ENCODE measurements around the gene KRT76. TPM values are rescaled to one million over a fixed set of nuclear protein-coding genes. Genes with fewer than 3 reads are reported as not detected.
A peak's percentile ranks its signal among the peaks of the same experiment; 100 is the strongest.

KRT76 gene
- polyA plus RNA-seq, 1 of the 3 experiments (the other 2 are of a cell fraction), result not detected

DNA sequence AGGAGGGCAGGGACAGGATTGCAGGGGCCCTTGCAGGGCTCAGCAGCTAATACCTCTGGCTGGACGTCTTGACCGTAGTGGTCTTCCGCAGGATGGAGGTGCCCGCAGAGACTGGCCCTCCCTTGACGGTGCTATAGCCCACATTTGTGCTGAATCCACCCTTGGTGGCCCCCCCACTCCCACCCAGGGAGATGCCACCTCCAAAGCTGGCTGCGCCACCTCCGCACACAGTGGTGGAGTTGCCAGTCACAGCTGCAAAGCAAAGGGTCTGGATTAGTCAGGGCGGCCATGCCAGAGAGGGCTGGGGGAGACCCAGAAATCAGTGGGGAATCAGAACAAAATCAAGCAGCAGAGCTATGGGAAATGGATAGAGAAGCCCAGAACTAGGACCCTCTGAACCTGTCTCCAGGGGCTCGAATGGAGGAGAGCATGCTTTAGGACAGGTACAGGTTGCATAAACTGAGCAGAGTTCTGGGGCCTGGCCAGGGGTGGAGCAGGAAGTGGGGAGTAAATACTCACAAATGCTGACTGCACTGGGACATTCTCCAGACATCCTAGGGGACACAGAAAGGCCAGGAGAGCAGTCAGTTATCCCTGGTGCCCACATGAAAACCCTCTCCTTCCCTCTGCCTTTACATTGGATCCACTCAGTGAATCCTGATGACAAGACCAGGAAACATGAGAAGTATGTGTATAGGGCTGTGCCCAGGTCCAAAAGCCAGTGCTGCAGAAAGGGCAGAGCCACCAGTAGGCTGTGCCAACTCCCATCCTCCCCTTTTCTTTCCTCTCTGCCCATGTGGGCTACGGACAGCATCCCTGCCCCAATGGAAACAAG lies 44.9 kb upstream of the KRT76 start:
- Histone ChIP-seq H2AFZ (ENCODE audit: low read depth) (no peak overlapping the region), H3K9me2 (no peaks in the 10 kb centered on the region), H3K36me3 (replicated peaks in 1 of 2; ENCODE audit: control insufficient read depth in 1 of 2, insufficient read depth in 2 of 2, low read length in 1 of 2) (no peaks in the 10 kb centered on the region), H3F3A (replicated peaks; ENCODE audit: insufficient read depth) (no peaks in the 10 kb centered on the region), H3K79me2 (ENCODE audit: insufficient read depth) (no peaks in the 10 kb centered on the region), H3K4me3 (ENCODE audit: low read depth in 2 of 2, low read length in 1 of 2) (no peak overlapping the region), H3K9ac (no peak overlapping the region), H3K4me1 (ENCODE audit: control insufficient read depth in 1 of 2, insufficient read depth in 2 of 2, low read depth in 1 of 2, low read length in 1 of 2) (no peaks in the 10 kb centered on the region), H3K9me3 (no peaks in the 10 kb centered on the region), H3K4me2 (peak overlapping the region; percentile 5; the same call in 1 of the 2 replicates), H3K27ac (ENCODE audit: low read depth in 2 of 2, low read length in 1 of 2) (no peak overlapping the region), H3K27me3 (ENCODE audit: insufficient read depth) (peaks cover 63% of the 10 kb centered on the region), H4K20me1 (ENCODE audit: insufficient read depth) (no peaks in the 10 kb centered on the region)
- CTCF ChIA-PET, result interaction anchor here (1.2 kb wide), 1 partner anchor 43 kb away, joined by 4 read pairs; no protein-coding TSS in a partner anchor
- TF ChIP-seq, protein P1, sequence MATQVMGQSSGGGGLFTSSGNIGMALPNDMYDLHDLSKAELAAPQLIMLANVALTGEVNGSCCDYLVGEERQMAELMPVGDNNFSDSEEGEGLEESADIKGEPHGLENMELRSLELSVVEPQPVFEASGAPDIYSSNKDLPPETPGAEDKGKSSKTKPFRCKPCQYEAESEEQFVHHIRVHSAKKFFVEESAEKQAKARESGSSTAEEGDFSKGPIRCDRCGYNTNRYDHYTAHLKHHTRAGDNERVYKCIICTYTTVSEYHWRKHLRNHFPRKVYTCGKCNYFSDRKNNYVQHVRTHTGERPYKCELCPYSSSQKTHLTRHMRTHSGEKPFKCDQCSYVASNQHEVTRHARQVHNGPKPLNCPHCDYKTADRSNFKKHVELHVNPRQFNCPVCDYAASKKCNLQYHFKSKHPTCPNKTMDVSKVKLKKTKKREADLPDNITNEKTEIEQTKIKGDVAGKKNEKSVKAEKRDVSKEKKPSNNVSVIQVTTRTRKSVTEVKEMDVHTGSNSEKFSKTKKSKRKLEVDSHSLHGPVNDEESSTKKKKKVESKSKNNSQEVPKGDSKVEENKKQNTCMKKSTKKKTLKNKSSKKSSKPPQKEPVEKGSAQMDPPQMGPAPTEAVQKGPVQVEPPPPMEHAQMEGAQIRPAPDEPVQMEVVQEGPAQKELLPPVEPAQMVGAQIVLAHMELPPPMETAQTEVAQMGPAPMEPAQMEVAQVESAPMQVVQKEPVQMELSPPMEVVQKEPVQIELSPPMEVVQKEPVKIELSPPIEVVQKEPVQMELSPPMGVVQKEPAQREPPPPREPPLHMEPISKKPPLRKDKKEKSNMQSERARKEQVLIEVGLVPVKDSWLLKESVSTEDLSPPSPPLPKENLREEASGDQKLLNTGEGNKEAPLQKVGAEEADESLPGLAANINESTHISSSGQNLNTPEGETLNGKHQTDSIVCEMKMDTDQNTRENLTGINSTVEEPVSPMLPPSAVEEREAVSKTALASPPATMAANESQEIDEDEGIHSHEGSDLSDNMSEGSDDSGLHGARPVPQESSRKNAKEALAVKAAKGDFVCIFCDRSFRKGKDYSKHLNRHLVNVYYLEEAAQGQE (IDR thresholded peaks at IDR 0.05; ENCODE audit: low read depth, low read length), result no peak
- TF ChIP-seq GATA2 (CRISPR knock-in tag; IDR thresholded peaks at IDR 0.05) (no peak), RAD21 (IDR thresholded peaks at IDR 0.05; ENCODE audit: low read length) (no peak), MXI1 (IDR thresholded peaks at IDR 0.05; ENCODE audit: low read depth, low read length) (no peak), SMC3 (IDR thresholded peaks at IDR 0.05; ENCODE audit: low read depth, low read length) (no peak), YY1 (IDR thresholded peaks at IDR 0.05; ENCODE audit: low read depth) (no peak), ELF1 (IDR thresholded peaks at IDR 0.05) (no peak), CHD2 (IDR thresholded peaks at IDR 0.05; ENCODE audit: low read length, partially characterized antibody) (no peak), RCOR1 (IDR thresholded peaks at IDR 0.05; ENCODE audit: low read length) (no peak), FOSL2 (IDR thresholded peaks at IDR 0.05; ENCODE audit: borderline replicate concordance, low read depth) (no peak), NRF1 (IDR thresholded peaks at IDR 0.05; ENCODE audit: low read depth, low read length) (no peak), POLR2AphosphoS5 (IDR thresholded peaks at IDR 0.05; ENCODE audit: low read depth, low read length) (no peak), TCF12 (IDR thresholded peaks at IDR 0.05) (no peak), FOXM1 (IDR thresholded peaks at IDR 0.05; ENCODE audit: low read depth) (no peak), EZH2phosphoT487 (IDR thresholded peaks at IDR 0.05; ENCODE audit: borderline replicate concordance, low read depth) (no peak)
- TF ChIP-seq, protein P2, sequence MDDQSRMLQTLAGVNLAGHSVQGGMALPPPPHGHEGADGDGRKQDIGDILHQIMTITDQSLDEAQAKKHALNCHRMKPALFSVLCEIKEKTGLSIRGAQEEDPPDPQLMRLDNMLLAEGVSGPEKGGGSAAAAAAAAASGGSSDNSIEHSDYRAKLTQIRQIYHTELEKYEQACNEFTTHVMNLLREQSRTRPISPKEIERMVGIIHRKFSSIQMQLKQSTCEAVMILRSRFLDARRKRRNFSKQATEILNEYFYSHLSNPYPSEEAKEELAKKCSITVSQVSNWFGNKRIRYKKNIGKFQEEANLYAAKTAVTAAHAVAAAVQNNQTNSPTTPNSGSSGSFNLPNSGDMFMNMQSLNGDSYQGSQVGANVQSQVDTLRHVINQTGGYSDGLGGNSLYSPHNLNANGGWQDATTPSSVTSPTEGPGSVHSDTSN (IDR thresholded peaks at IDR 0.05), result no peak
- TF ChIP-seq, protein P3, sequence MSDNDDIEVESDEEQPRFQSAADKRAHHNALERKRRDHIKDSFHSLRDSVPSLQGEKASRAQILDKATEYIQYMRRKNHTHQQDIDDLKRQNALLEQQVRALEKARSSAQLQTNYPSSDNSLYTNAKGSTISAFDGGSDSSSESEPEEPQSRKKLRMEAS (IDR thresholded peaks at IDR 0.05; ENCODE audit: low read depth), result no peak
- TF ChIP-seq, protein P4, sequence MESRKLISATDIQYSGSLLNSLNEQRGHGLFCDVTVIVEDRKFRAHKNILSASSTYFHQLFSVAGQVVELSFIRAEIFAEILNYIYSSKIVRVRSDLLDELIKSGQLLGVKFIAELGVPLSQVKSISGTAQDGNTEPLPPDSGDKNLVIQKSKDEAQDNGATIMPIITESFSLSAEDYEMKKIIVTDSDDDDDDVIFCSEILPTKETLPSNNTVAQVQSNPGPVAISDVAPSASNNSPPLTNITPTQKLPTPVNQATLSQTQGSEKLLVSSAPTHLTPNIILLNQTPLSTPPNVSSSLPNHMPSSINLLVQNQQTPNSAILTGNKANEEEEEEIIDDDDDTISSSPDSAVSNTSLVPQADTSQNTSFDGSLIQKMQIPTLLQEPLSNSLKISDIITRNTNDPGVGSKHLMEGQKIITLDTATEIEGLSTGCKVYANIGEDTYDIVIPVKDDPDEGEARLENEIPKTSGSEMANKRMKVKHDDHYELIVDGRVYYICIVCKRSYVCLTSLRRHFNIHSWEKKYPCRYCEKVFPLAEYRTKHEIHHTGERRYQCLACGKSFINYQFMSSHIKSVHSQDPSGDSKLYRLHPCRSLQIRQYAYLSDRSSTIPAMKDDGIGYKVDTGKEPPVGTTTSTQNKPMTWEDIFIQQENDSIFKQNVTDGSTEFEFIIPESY (IDR thresholded peaks at IDR 0.05; ENCODE audit: borderline replicate concordance, low read depth), result no peak
- TF ChIP-seq, protein P5, sequence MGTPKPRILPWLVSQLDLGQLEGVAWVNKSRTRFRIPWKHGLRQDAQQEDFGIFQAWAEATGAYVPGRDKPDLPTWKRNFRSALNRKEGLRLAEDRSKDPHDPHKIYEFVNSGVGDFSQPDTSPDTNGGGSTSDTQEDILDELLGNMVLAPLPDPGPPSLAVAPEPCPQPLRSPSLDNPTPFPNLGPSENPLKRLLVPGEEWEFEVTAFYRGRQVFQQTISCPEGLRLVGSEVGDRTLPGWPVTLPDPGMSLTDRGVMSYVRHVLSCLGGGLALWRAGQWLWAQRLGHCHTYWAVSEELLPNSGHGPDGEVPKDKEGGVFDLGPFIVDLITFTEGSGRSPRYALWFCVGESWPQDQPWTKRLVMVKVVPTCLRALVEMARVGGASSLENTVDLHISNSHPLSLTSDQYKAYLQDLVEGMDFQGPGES (IDR thresholded peaks at IDR 0.05; ENCODE audit: low read depth, low read length), result no peak
- 31% methylated on average over 5 of the region's 10 CpGs for WGBS (ENCODE audit: low lambda C conversion rate)
- DNase-seq, result no peak
- POLR2A ChIA-PET, result no interaction called here

Measured in SK-N-SH (cell line).